ENCODE measurements around the gene EWSR1.

GRCh38 chr22:29224859-29225410, 43.1 kb upstream of the EWSR1 start:
- TF ChIP-seq CTCF (IDR thresholded peaks at IDR 0.05), result no peak
- TF ChIP-seq EP300 (IDR thresholded peaks at IDR 0.05), result no peak
- no peak for TF ChIP-seq POLR2AphosphoS5 (IDR thresholded peaks at IDR 0.05)
